GM12878 (cell line): Measurements from ENCODE around the gene BTBD7. TPM values are rescaled to one million over a fixed set of nuclear protein-coding genes. Genes with fewer than 3 reads are reported as not detected.
A peak's percentile ranks its signal among the peaks of the same experiment; 100 is the strongest.

ENCODE experiments used
- CREB1 ChIP-seq: IDR thresholded peaks from 2 replicates; pipeline ENCODE4 v1.6.1; 2012; ENCODE audit warnings: low read depth, mild to moderate bottlenecking, inconsistent platforms
- GATAD2B ChIP-seq: fragments of 450-650 bp; conservative IDR thresholded peaks from 2 replicates; pipeline ENCODE4 v1.6.1; 2017; ENCODE audit warnings: low read depth, mild to moderate bottlenecking, moderate library complexity
- MEF2B ChIP-seq: fragments of 450-650 bp; IDR thresholded peaks from 2 replicates; pipeline ENCODE4 v1.6.1; 2018; ENCODE audit warnings: mild to moderate bottlenecking, moderate library complexity; ENCODE audit not compliant: partially characterized antibody, poor library complexity, severe bottlenecking
- MTA3 ChIP-seq: IDR thresholded peaks from 2 replicates; pipeline ENCODE4 v1.6.1; 2012; ENCODE audit warnings: low read length, inconsistent platforms, borderline replicate concordance
- NFXL1 ChIP-seq: fragments of 450-650 bp; IDR thresholded peaks from 2 replicates; pipeline ENCODE4 v1.6.1; 2017; ENCODE audit warnings: antibody characterized with exemption, mild to moderate bottlenecking, borderline replicate concordance
- POLR2A ChIP-seq: IDR thresholded peaks from 2 replicates; pipeline ENCODE4 v1.6.1; 2011; ENCODE audit warnings: low read depth, mild to moderate bottlenecking, low read length
- POLR2AphosphoS2 ChIP-seq: IDR thresholded peaks from 2 replicates; pipeline ENCODE4 v1.6.1; 2011; ENCODE audit warnings: low read depth, mild to moderate bottlenecking, low read length, improper control_type of control experiment, moderate library complexity
- RAD51 ChIP-seq: fragments of 450-650 bp; IDR thresholded peaks from 2 replicates; pipeline ENCODE4 v1.6.1; 2016; ENCODE audit warnings: moderate library complexity, mild to moderate bottlenecking, inconsistent platforms
- RCOR1 ChIP-seq: conservative IDR thresholded peaks from 2 replicates; pipeline ENCODE4 v1.6.1; 2012; ENCODE audit warnings: low read depth, low read length, improper control_type of control experiment
- STAT1 ChIP-seq: fragments of 450-650 bp; conservative IDR thresholded peaks from 2 replicates; pipeline ENCODE4 v1.6.1; 2014; ENCODE audit warnings: antibody characterized with exemption, mild to moderate bottlenecking
- TCF12 ChIP-seq: IDR thresholded peaks from 2 replicates; pipeline ENCODE4 v1.6.1; 2011; ENCODE audit warnings: low read depth, mild to moderate bottlenecking, low read length
- YBX1 ChIP-seq: fragments of 450-650 bp; IDR thresholded peaks from 2 replicates; pipeline ENCODE4 v1.6.1; 2016; ENCODE audit warnings: antibody characterized with exemption
- ZZZ3 ChIP-seq: IDR thresholded peaks from 2 replicates; pipeline ENCODE4 v1.6.1; 2011; ENCODE audit warnings: low read depth; ENCODE audit not compliant: control insufficient read depth, insufficient read length
- polyA plus RNA-seq, 11 experiments: library from polyadenylated mRNA; depleted of rRNA in 4 of 11; unstranded in 6 of 11; stranded (reverse) in 5 of 11; fragments of >200 nt; fragmentation: Nextera tagmentation in 4 of 11; fragmentation: Illumina TruSeq in 1 of 11; extraction: Ambion mirVana in 4 of 11; extraction: Trizol in 1 of 11; gene quantifications; 1 replicate in 1 of 11; 2 replicates in 10 of 11; pipeline versions ENCODE4 v1.2.1 to v1.2.3, GENCODE V29; 2011 to 2016; ENCODE audit warnings: inconsistent platforms in 2 of 11, missing spikeins in 2 of 11, low read depth in 1 of 11
- total RNA-seq, 4 experiments: library from RNA; depleted of rRNA in 3 of 4; stranded (reverse); fragments of >200 nt in 3 of 4; fragmentation: Illumina TruSeq in 1 of 4; extraction: Trizol in 1 of 4; gene quantifications; 2 replicates each; pipeline versions ENCODE4 v1.2.1 to v1.2.3, GENCODE V29; 2013 to 2021
- TF ChIP-seq, protein P1 (sequence below): IDR thresholded peaks from 2 replicates; pipeline ENCODE4 v1.6.1; 2012; ENCODE audit warnings: low read depth, low read length, improper control_type of control experiment
- TF ChIP-seq, protein P2 (sequence below): IDR thresholded peaks from 2 replicates; pipeline ENCODE4 v1.6.1; 2011; ENCODE audit warnings: mild to moderate bottlenecking, low read depth, low read length, moderate library complexity; ENCODE audit not compliant: insufficient replicate concordance
- TF ChIP-seq, protein P3 (sequence below): fragments of 450-650 bp; formaldehyde crosslinking; IDR thresholded peaks from 2 replicates; pipeline ENCODE4 v1.5.0; 2022; ENCODE audit warnings: mild to moderate bottlenecking, missing genetic modification characterization
- TF ChIP-seq, protein P4 (sequence below): IDR thresholded peaks from 2 replicates; pipeline ENCODE4 v1.6.1; 2011; ENCODE audit warnings: borderline replicate concordance, low read depth, mild to moderate bottlenecking, moderate library complexity, mixed read lengths, low read length; ENCODE audit not compliant: insufficient read depth; ENCODE audit errors: extremely low read length
- TF ChIP-seq, protein P5 (sequence below): IDR thresholded peaks from 2 replicates; pipeline ENCODE4 v1.6.1; 2011; ENCODE audit warnings: low read depth, low read length, improper control_type of control experiment, borderline replicate concordance
- TF ChIP-seq, protein P6 (sequence below): IDR thresholded peaks from 2 replicates; pipeline ENCODE4 v1.6.1; 2011; ENCODE audit warnings: borderline replicate concordance, low read depth, mild to moderate bottlenecking, moderate library complexity, low read length; ENCODE audit not compliant: insufficient read depth, poor library complexity, severe bottlenecking
- TF ChIP-seq, protein P7 (sequence below): IDR thresholded peaks from 2 replicates; pipeline ENCODE4 v1.6.1; 2012; ENCODE audit warnings: low read depth, low read length, improper control_type of control experiment

BTBD7 gene
- total and polyA plus RNA-seq, 10 of the 15 experiments (the other 5 are each of a cell fraction or from before 2014, with no cell fraction given) = 3.6 to 17.0 (median 9.6) TPM

DNA sequence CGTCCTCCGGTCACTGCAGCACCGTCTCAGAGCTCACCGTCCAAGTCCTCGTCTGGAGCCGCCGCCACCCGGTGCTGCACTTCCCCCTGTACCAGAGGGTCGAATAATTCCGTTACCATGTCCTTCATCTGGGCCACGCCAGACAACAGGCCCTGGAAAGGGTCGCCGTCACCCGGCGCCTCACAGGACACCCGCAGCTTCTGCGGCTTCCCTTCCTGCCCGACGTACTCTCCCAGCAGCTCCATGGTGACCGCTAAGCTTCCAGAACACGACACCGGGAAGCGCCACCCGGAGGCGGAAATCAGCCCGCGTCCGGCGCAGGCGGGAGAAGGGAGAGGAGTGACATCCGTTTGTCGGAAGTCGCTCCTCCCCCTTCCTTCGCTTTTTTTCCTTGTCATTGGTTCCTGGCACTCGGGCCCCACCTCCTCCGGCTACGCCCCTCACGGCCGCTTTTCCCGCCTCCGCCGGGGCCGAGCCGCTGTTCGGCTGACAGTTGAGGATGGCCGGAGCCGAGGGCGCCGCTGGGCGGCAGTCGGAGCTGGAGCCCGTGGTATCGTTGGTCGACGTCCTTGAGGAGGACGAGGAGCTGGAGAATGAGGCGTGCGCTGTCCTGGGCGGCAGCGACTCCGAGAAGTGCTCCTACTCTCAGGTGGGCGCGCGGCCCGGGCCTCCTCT is 125.9 kb downstream of the BTBD7 start, which contains the start of the genes GON7 and UBR7 (continued):
- TF ChIP-seq GATAD2B = peak; percentile 78; the same call in 1 of the 2 replicates
- TF ChIP-seq MTA3 = no peak
- TF ChIP-seq, protein P1, sequence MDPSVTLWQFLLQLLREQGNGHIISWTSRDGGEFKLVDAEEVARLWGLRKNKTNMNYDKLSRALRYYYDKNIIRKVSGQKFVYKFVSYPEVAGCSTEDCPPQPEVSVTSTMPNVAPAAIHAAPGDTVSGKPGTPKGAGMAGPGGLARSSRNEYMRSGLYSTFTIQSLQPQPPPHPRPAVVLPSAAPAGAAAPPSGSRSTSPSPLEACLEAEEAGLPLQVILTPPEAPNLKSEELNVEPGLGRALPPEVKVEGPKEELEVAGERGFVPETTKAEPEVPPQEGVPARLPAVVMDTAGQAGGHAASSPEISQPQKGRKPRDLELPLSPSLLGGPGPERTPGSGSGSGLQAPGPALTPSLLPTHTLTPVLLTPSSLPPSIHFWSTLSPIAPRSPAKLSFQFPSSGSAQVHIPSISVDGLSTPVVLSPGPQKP = peak; percentile 74
- TF ChIP-seq YBX1 = no peak
- TF ChIP-seq, protein P2, sequence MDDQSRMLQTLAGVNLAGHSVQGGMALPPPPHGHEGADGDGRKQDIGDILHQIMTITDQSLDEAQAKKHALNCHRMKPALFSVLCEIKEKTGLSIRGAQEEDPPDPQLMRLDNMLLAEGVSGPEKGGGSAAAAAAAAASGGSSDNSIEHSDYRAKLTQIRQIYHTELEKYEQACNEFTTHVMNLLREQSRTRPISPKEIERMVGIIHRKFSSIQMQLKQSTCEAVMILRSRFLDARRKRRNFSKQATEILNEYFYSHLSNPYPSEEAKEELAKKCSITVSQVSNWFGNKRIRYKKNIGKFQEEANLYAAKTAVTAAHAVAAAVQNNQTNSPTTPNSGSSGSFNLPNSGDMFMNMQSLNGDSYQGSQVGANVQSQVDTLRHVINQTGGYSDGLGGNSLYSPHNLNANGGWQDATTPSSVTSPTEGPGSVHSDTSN = peak; percentile 78
- no peak for TF ChIP-seq ZZZ3
- TF ChIP-seq RAD51 = no peak
- TF ChIP-seq, protein P3, sequence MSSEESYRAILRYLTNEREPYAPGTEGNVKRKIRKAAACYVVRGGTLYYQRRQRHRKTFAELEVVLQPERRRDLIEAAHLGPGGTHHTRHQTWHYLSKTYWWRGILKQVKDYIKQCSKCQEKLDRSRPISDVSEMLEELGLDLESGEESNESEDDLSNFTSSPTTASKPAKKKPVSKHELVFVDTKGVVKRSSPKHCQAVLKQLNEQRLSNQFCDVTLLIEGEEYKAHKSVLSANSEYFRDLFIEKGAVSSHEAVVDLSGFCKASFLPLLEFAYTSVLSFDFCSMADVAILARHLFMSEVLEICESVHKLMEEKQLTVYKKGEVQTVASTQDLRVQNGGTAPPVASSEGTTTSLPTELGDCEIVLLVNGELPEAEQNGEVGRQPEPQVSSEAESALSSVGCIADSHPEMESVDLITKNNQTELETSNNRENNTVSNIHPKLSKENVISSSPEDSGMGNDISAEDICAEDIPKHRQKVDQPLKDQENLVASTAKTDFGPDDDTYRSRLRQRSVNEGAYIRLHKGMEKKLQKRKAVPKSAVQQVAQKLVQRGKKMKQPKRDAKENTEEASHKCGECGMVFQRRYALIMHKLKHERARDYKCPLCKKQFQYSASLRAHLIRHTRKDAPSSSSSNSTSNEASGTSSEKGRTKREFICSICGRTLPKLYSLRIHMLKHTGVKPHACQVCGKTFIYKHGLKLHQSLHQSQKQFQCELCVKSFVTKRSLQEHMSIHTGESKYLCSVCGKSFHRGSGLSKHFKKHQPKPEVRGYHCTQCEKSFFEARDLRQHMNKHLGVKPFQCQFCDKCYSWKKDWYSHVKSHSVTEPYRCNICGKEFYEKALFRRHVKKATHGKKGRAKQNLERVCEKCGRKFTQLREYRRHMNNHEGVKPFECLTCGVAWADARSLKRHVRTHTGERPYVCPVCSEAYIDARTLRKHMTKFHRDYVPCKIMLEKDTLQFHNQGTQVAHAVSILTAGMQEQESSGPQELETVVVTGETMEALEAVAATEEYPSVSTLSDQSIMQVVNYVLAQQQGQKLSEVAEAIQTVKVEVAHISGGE = peak; percentile 30; the same call in 1 of the 2 replicates
- TF ChIP-seq, protein P4, sequence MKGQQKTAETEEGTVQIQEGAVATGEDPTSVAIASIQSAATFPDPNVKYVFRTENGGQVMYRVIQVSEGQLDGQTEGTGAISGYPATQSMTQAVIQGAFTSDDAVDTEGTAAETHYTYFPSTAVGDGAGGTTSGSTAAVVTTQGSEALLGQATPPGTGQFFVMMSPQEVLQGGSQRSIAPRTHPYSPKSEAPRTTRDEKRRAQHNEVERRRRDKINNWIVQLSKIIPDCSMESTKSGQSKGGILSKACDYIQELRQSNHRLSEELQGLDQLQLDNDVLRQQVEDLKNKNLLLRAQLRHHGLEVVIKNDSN = no peak
- TF ChIP-seq MEF2B = no peak
- TF ChIP-seq, protein P5, sequence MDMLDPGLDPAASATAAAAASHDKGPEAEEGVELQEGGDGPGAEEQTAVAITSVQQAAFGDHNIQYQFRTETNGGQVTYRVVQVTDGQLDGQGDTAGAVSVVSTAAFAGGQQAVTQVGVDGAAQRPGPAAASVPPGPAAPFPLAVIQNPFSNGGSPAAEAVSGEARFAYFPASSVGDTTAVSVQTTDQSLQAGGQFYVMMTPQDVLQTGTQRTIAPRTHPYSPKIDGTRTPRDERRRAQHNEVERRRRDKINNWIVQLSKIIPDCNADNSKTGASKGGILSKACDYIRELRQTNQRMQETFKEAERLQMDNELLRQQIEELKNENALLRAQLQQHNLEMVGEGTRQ = no peak
- no peak for TF ChIP-seq RCOR1
- TF ChIP-seq, protein P6, sequence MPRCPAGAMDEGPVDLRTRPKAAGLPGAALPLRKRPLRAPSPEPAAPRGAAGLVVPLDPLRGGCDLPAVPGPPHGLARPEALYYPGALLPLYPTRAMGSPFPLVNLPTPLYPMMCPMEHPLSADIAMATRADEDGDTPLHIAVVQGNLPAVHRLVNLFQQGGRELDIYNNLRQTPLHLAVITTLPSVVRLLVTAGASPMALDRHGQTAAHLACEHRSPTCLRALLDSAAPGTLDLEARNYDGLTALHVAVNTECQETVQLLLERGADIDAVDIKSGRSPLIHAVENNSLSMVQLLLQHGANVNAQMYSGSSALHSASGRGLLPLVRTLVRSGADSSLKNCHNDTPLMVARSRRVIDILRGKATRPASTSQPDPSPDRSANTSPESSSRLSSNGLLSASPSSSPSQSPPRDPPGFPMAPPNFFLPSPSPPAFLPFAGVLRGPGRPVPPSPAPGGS = no peak
- no peak for TF ChIP-seq STAT1
- TF ChIP-seq POLR2A = peak; percentile 92
- TF ChIP-seq CREB1 = peak; percentile 89
- peak; percentile 53; the same call in 1 of the 2 replicates for TF ChIP-seq POLR2AphosphoS2
- TF ChIP-seq NFXL1 = no peak
- TF ChIP-seq TCF12 = 0 out of 2 replicates have a peak, but pooled peaks have one; percentile 28
- TF ChIP-seq, protein P7, sequence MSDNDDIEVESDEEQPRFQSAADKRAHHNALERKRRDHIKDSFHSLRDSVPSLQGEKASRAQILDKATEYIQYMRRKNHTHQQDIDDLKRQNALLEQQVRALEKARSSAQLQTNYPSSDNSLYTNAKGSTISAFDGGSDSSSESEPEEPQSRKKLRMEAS = peak; percentile 27
